ENCODE data around the gene SNRNP25. TPM values are rescaled to one million over a fixed set of nuclear protein-coding genes. Genes with fewer than 3 reads are reported as not detected.

Gene SNRNP25
- total and polyA plus RNA-seq, 4 donors = 10.3 to 30.9 (median 20.9) TPM

- Histone ChIP-seq H3K27me3 (ENCODE audit: control insufficient read depth in 3 of 3, insufficient read depth in 3 of 3, low read length in 2 of 3) (no peaks in the 10 kb centered on the region), H3K36me3 (ENCODE audit: control insufficient read depth in 4 of 4, insufficient read depth in 4 of 4, low read length in 4 of 4) (peaks cover 0 to 53% (median 23%) of the 10 kb centered on the region in 4 donors), H3K9me3 (ENCODE audit: control insufficient read depth in 4 of 4, insufficient read depth in 3 of 4, low read length in 3 of 4) (no peaks in the 10 kb centered on the region), H3K4me3 (no peak overlapping the region), H3K27ac (ENCODE audit: low read depth in 1 of 2, low read length in 1 of 2) (peak overlapping the region in 1 of 2 donors; percentile 86), H3K4me1 (ENCODE audit: control insufficient read depth in 5 of 5, insufficient read depth in 5 of 5, low read length in 5 of 5) (peaks cover 0 to 23% (median 0%) of the 10 kb centered on the region in 5 donors), H3K9ac (ENCODE audit: insufficient read depth in 1 of 2, low read length in 2 of 2) (no peak overlapping the region)
- DNase-seq = no peak
- 88 to 91% methylated on average over 18 to 23 of the region's 23 CpGs for WGBS, 2 donors
- ATAC-seq (ENCODE audit: insufficient read depth, low FRiP score) = no peak
- TF ChIP-seq CTCF (IDR thresholded peaks at IDR 0.05; ENCODE audit: control extremely low read depth, extremely low read depth) = no peak
These were observed 32.9 kb downstream of the SNRNP25 start for GRCh38 chr16:86483-86952.

- no peaks in the 10 kb centered on the region for H3K9me3 ChIP-seq (ENCODE audit: control insufficient read depth in 4 of 4, insufficient read depth in 3 of 4, low read length in 3 of 4)
- 96 to 97% methylated on average over 14 of the region's 14 CpGs for WGBS, 2 donors
- H3K27ac ChIP-seq (ENCODE audit: low read depth in 1 of 2, low read length in 1 of 2) = no peak overlapping the region
- H3K4me1 ChIP-seq (ENCODE audit: control insufficient read depth in 5 of 5, insufficient read depth in 5 of 5, low read length in 5 of 5) = peaks cover 0 to 20% (median 0%) of the 10 kb centered on the region in 5 donors
- H3K36me3 ChIP-seq (ENCODE audit: control insufficient read depth in 4 of 4, insufficient read depth in 4 of 4, low read length in 4 of 4) = peaks cover 0 to 54% (median 26%) of the 10 kb centered on the region in 4 donors
- H3K4me3 ChIP-seq = no peak overlapping the region
- no peaks in the 10 kb centered on the region for H3K27me3 ChIP-seq (ENCODE audit: control insufficient read depth in 3 of 3, insufficient read depth in 3 of 3, low read length in 2 of 3)
- DNase-seq (no peak), ATAC-seq (ENCODE audit: insufficient read depth, low FRiP score) (no peak)
- no peak for TF ChIP-seq CTCF (IDR thresholded peaks at IDR 0.05; ENCODE audit: control extremely low read depth, extremely low read depth)
- H3K9ac ChIP-seq (ENCODE audit: insufficient read depth in 1 of 2, low read length in 2 of 2) = no peak overlapping the region
These were observed 35.0 kb downstream of the SNRNP25 start for GRCh38 chr16:88613-89012.

GRCh38 chr16:89391-90302, 36.0 kb downstream of the SNRNP25 start:
- DNase-seq (no peak), ATAC-seq (ENCODE audit: insufficient read depth, low FRiP score) (no peak)
- no peak for TF ChIP-seq CTCF (IDR thresholded peaks at IDR 0.05; ENCODE audit: control extremely low read depth, extremely low read depth)
- H3K9me3 ChIP-seq (ENCODE audit: control insufficient read depth in 4 of 4, insufficient read depth in 3 of 4, low read length in 3 of 4) = no peaks in the 10 kb centered on the region
- H3K36me3 ChIP-seq (ENCODE audit: control insufficient read depth in 4 of 4, insufficient read depth in 4 of 4, low read length in 4 of 4) = peaks cover 0 to 52% (median 28%) of the 10 kb centered on the region in 4 donors
- no peak overlapping the region for H3K27ac ChIP-seq (ENCODE audit: low read depth in 1 of 2, low read length in 1 of 2)
- H3K4me3 ChIP-seq = no peak overlapping the region
- H3K9ac ChIP-seq (ENCODE audit: insufficient read depth in 1 of 2, low read length in 2 of 2) = no peak overlapping the region
- peaks cover 0 to 10% (median 0%) of the 10 kb centered on the region in 5 donors for H3K4me1 ChIP-seq (ENCODE audit: control insufficient read depth in 5 of 5, insufficient read depth in 5 of 5, low read length in 5 of 5)
- H3K27me3 ChIP-seq (ENCODE audit: control insufficient read depth in 3 of 3, insufficient read depth in 3 of 3, low read length in 2 of 3) = no peaks in the 10 kb centered on the region
- 94 to 96% methylated on average over 29 to 30 of the region's 30 CpGs for WGBS, 2 donors
